Neural progenitor cell (in vitro differentiated cells): ENCODE results near the gene GAPT. TPM values are rescaled to one million over a fixed set of nuclear protein-coding genes. Genes with fewer than 3 reads are reported as not detected.

ENCODE experiments used
- DNase-seq: peaks from one replicate; pipeline ENCODE4 v3.0.0-alpha.2; 2016; ENCODE audit warnings: low spot score
- H2AFZ ChIP-seq: fragments of 200-600 bp; sonication (generic); replicated peaks from 2 replicates; pipeline ENCODE4 v1.6.1; 2016; ENCODE audit warnings: antibody characterized with exemption
- H3F3A ChIP-seq: fragments of 200-600 bp; sonication (generic); 2 replicates; pipeline ENCODE4 v1.6.1; 2016; ENCODE audit warnings: antibody characterized with exemption, low read depth
- H3K27ac ChIP-seq: fragments of 200-600 bp; sonication (generic); 2 replicates; pipeline ENCODE4 v1.5.1; 2016; ENCODE audit warnings: mild to moderate bottlenecking
- H3K27me3 ChIP-seq: fragments of 200-600 bp; sonication (generic); 2 replicates; pipeline ENCODE4 v1.6.1; 2016; ENCODE audit warnings: mild to moderate bottlenecking, moderate library complexity
- H3K36me3 ChIP-seq: fragments of 200-600 bp; sonication (generic); 2 replicates; pipeline ENCODE4 v1.5.1; 2016
- H3K4me1 ChIP-seq: fragments of 200-600 bp; sonication (generic); 2 replicates; pipeline ENCODE4 v1.6.1; 2016; ENCODE audit warnings: mixed run types
- H3K4me2 ChIP-seq: fragments of 200-600 bp; sonication (generic); 2 replicates; pipeline ENCODE4 v1.6.1; 2016
- H3K4me3 ChIP-seq: fragments of 200-600 bp; sonication (generic); 2 replicates; pipeline ENCODE4 v1.5.1; 2016
- H3K79me2 ChIP-seq: fragments of 200-600 bp; sonication (generic); 2 replicates; pipeline ENCODE4 v1.6.1; 2016; ENCODE audit warnings: low read depth
- H3K9ac ChIP-seq: fragments of 200-600 bp; sonication (generic); 2 replicates; pipeline ENCODE4 v1.6.1; 2016
- H3K9me3 ChIP-seq: fragments of 200-600 bp; sonication (generic); 2 replicates; pipeline ENCODE4 v1.5.1; 2016; ENCODE audit warnings: low read depth
- H4K20me1 ChIP-seq: fragments of 200-600 bp; sonication (generic); 2 replicates; pipeline ENCODE4 v1.6.1; 2016; ENCODE audit warnings: low read depth
- H3K27ac Mint-ChIP-seq: 3 replicates; pipeline ENCODE4 v1.8.0; 2021; ENCODE audit warnings: mixed read lengths
- H3K27me3 Mint-ChIP-seq: 2 replicates; pipeline ENCODE4 v1.8.0; 2022; ENCODE audit warnings: low read depth, mild to moderate bottlenecking, inconsistent platforms, moderate library complexity, mixed read lengths; ENCODE audit not compliant: insufficient read depth
- H3K36me3 Mint-ChIP-seq: 3 replicates; pipeline ENCODE4 v1.8.0; 2021; ENCODE audit warnings: mixed read lengths
- H3K4me1 Mint-ChIP-seq: 3 replicates; pipeline ENCODE4 v1.8.0; 2021; ENCODE audit warnings: mixed read lengths
- H3K4me3 Mint-ChIP-seq: 3 replicates; pipeline ENCODE4 v1.8.0; 2021; ENCODE audit warnings: mild to moderate bottlenecking, moderate library complexity, mixed read lengths
- H3K9me3 Mint-ChIP-seq: 3 replicates; pipeline ENCODE4 v1.8.0; 2020; ENCODE audit warnings: mixed read lengths
- EZH2 ChIP-seq: fragments of 200-600 bp; sonication (generic); IDR thresholded peaks from 2 replicates; pipeline ENCODE4 v1.6.1; 2017; ENCODE audit warnings: antibody characterized with exemption, mild to moderate bottlenecking, moderate library complexity
- EZH2phosphoT487 ChIP-seq: fragments of 200-600 bp; sonication (generic); IDR thresholded peaks from 2 replicates; pipeline ENCODE4 v1.6.1; 2017; ENCODE audit warnings: antibody characterized with exemption
- total RNA-seq: library from RNA; depleted of rRNA; stranded (reverse); fragments of >200 nt; gene quantifications from 2 replicates; pipeline ENCODE4 v1.2.3, GENCODE V29; 2015; ENCODE audit warnings: low replicate concordance
- TF ChIP-seq, protein P1 (sequence below): fragments of 200-600 bp; sonication (generic); IDR thresholded peaks from 2 replicates; pipeline ENCODE4 v1.5.1; 2017; ENCODE audit warnings: antibody characterized with exemption, mild to moderate bottlenecking

The GAPT gene
- total RNA-seq, 1 donor from 2014 or later, result not detected

DNA sequence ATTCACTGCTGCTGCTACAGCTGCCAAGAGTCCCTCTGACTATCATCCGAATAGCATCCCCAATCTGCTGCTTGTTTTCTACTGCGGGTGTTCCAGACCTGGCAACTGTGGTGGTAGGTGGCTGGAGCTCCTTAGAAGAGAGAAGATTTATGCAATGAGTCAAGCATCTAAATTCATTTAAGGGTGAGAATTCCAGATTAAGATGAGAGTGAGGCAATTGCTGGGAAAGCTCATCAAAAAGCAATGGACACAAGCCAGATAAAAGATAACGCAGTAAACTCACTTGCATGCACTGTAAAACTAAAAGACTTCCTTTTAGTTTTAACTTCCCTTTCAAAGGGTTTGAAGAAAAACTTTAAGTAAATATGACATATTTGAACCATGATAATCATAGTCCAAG is 35.2 kb upstream of the GAPT start:
- TF ChIP-seq EZH2 (no peak), EZH2phosphoT487 (no peak)
- TF ChIP-seq, protein P1, sequence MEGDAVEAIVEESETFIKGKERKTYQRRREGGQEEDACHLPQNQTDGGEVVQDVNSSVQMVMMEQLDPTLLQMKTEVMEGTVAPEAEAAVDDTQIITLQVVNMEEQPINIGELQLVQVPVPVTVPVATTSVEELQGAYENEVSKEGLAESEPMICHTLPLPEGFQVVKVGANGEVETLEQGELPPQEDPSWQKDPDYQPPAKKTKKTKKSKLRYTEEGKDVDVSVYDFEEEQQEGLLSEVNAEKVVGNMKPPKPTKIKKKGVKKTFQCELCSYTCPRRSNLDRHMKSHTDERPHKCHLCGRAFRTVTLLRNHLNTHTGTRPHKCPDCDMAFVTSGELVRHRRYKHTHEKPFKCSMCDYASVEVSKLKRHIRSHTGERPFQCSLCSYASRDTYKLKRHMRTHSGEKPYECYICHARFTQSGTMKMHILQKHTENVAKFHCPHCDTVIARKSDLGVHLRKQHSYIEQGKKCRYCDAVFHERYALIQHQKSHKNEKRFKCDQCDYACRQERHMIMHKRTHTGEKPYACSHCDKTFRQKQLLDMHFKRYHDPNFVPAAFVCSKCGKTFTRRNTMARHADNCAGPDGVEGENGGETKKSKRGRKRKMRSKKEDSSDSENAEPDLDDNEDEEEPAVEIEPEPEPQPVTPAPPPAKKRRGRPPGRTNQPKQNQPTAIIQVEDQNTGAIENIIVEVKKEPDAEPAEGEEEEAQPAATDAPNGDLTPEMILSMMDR, result no peak
- H3K9me3 ChIP-seq, result no peaks in the 10 kb centered on the region
- Mint-ChIP-seq H3K9me3 (no peaks in the 10 kb centered on the region), H3K4me1 (peaks cover 3% of the 10 kb centered on the region), H3K36me3 (peaks cover 24% of the 10 kb centered on the region), H3K27ac (no peak overlapping the region), H3K27me3 (peaks cover 5% of the 10 kb centered on the region), H3K4me3 (no peak overlapping the region)
- H4K20me1 ChIP-seq, result no peaks in the 10 kb centered on the region
- no peak for DNase-seq
- H3K27ac ChIP-seq, result no peak overlapping the region
- H3K36me3 ChIP-seq, result no peaks in the 10 kb centered on the region
- H3K79me2 ChIP-seq, result no peaks in the 10 kb centered on the region
- H3F3A ChIP-seq, result no peaks in the 10 kb centered on the region
- H2AFZ ChIP-seq, result no peak overlapping the region
- peaks cover 17% of the 10 kb centered on the region for H3K27me3 ChIP-seq
- H3K9ac ChIP-seq, result no peak overlapping the region
- no peak overlapping the region for H3K4me3 ChIP-seq
- H3K4me1 ChIP-seq, result no peaks in the 10 kb centered on the region
- no peak overlapping the region for H3K4me2 ChIP-seq

DNA sequence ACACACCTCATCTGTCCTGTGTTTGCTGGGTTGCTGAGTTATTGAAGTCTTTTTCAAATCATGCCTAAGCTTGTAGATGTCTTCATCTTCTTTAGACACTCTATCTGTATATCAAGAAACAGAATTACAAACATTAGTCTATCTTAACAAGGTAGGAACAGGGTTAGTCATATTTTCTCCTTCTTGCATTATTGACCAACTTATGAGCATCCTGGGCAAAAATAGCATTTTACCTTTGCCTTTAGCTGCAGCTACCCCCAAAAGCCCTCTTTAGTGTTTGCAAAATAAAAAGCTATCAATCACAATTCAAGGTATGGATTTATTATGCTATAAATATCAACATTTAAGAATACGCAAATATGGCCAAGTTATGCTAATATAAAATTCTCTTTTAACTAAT is 34.7 kb upstream of the GAPT start:
- H3K27ac ChIP-seq, result no peak overlapping the region
- H3K27me3 ChIP-seq, result peaks cover 17% of the 10 kb centered on the region
- no peaks in the 10 kb centered on the region for H3K79me2 ChIP-seq
- Mint-ChIP-seq H3K4me3 (no peak overlapping the region), H3K27ac (no peak overlapping the region), H3K9me3 (no peaks in the 10 kb centered on the region), H3K36me3 (peaks cover 24% of the 10 kb centered on the region), H3K4me1 (peaks cover 3% of the 10 kb centered on the region), H3K27me3 (peaks cover 5% of the 10 kb centered on the region)
- no peaks in the 10 kb centered on the region for H4K20me1 ChIP-seq
- no peak overlapping the region for H3K4me2 ChIP-seq
- no peak overlapping the region for H3K4me3 ChIP-seq
- no peak overlapping the region for H3K9ac ChIP-seq
- H3K36me3 ChIP-seq, result no peaks in the 10 kb centered on the region
- no peaks in the 10 kb centered on the region for H3F3A ChIP-seq
- no peaks in the 10 kb centered on the region for H3K9me3 ChIP-seq
- H2AFZ ChIP-seq, result no peak overlapping the region
- TF ChIP-seq EZH2phosphoT487, result no peak
- no peak for TF ChIP-seq EZH2
- TF ChIP-seq, protein P1, result no peak
- no peak for DNase-seq
- no peaks in the 10 kb centered on the region for H3K4me1 ChIP-seq

DNA sequence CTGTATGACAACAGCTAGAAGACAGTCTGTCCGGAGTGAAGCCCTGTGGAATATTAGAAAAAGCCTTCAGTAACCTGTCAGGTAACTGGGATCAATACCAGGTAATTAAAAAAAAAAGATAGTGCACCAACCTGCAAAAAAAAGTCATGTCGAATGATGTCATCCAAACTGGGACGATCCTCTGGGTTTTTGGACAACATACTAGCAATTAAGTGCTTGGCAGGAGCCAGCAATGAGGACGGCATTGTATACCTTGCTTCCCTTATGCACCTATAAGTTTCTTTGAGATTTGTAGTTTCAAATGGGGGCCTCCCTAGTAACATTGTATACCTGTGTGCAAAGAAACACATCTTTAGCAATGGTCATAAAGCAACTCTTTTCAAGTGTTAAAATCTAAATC is 34.2 kb upstream of the GAPT start:
- no peak overlapping the region for H3K4me3 Mint-ChIP-seq
- H3K27ac ChIP-seq, result no peak overlapping the region
- peaks cover 3% of the 10 kb centered on the region for H3K4me1 Mint-ChIP-seq
- H3K27me3 ChIP-seq, result peaks cover 17% of the 10 kb centered on the region
- H3K9me3 Mint-ChIP-seq, result no peaks in the 10 kb centered on the region
- no peaks in the 10 kb centered on the region for H3K9me3 ChIP-seq
- no peak overlapping the region for H3K9ac ChIP-seq
- no peaks in the 10 kb centered on the region for H3F3A ChIP-seq
- no peak overlapping the region for H3K4me2 ChIP-seq
- H3K79me2 ChIP-seq, result no peaks in the 10 kb centered on the region
- H4K20me1 ChIP-seq, result no peaks in the 10 kb centered on the region
- H3K4me3 ChIP-seq, result no peak overlapping the region
- no peak for DNase-seq
- no peak overlapping the region for H3K27ac Mint-ChIP-seq
- H3K4me1 ChIP-seq, result peaks cover 3% of the 10 kb centered on the region
- no peak overlapping the region for H2AFZ ChIP-seq
- peaks cover 5% of the 10 kb centered on the region for H3K27me3 Mint-ChIP-seq
- peaks cover 24% of the 10 kb centered on the region for H3K36me3 Mint-ChIP-seq
- H3K36me3 ChIP-seq, result no peaks in the 10 kb centered on the region
- TF ChIP-seq EZH2phosphoT487, result no peak
- TF ChIP-seq EZH2, result no peak
- TF ChIP-seq, protein P1, result no peak
